ENCODE results near the gene TLX1. TPM values are rescaled to one million over a fixed set of nuclear protein-coding genes. Genes with fewer than 3 reads are reported as not detected.

TLX1 gene
- total RNA-seq, 2 experiments from 2014 or later: not detected

DNA sequence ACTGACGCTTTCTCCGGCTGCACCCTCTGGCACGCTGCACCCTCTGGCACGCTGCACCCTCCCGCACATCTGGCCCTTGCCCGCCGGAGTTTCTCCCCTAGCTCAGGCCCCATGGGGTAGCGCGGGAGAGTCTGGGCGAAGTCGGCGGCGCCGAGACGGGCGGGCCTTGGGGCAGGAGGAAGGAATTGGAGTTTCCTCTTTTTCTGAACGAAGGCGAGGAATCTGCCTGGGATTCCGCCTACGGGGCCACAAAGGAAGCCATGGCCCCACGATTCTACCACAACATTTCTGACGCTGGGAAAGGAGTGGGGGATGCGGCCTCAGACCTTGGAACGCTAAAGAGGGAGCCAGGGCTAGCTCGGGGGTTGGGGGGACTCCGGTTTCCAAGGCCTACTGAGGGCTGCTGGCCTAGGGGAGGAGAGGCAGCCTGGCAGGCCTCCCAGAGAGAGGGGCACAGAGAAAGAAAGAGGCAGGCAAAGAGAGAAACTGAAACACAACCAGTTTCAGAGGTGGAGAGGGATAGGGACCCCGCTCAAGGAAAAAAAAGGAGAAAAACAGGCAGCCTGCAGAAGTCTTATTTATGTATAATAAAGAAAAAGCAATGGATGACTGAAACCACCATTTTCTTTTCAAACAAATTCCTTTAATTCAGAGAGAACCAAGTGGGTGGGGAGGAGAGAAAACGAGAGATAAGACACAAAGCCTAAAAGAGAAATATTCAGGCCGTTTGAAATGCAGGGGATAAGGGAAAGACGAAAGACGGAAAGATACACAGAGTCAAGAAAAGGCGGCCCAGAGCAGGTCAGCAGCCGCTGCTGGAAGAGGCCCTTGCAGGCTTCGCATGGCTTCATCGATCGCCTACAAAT lies 4.3 kb downstream of the TLX1 start:
- POLR2A ChIA-PET: no interaction called here
- Mint-ChIP-seq H3K9me3 (no peaks in the 10 kb centered on the region), H3K27me3 (peaks cover 89% of the 10 kb centered on the region), H3K4me1 (ENCODE audit: low read depth) (peaks cover 48% of the 10 kb centered on the region), H3K36me3 (ENCODE audit: low read depth) (no peaks in the 10 kb centered on the region), H3K4me3 (peak overlapping the region; percentile 34), H3K27ac (no peak overlapping the region)
- no peaks in the 10 kb centered on the region for H3K36me3 ChIP-seq (ENCODE audit: insufficient read depth, low read length)
- H3K9me3 ChIP-seq (ENCODE audit: control insufficient read depth in 1 of 2, insufficient read depth in 1 of 2, low read length in 2 of 2): peaks cover 0 to 43% of the 10 kb centered on the region in 2 experiments
- DNase-seq (peak in 1 of 14 experiments; percentile 16), ATAC-seq (ENCODE audit: poor library complexity) (no peak)
- intact Hi-C loops (cut with DNase I, micrococcal nuclease): no loop called here
- peaks cover 84 to 99% of the 10 kb centered on the region in 2 experiments for H3K27me3 ChIP-seq (ENCODE audit: control insufficient read depth in 1 of 2, insufficient read depth in 2 of 2, low read length in 2 of 2)
- H3K4me1 ChIP-seq (ENCODE audit: insufficient read depth, low read length): peaks cover 60% of the 10 kb centered on the region
- peak overlapping the region; percentile 1 for H3K4me3 ChIP-seq (ENCODE audit: low read length)
- no peak overlapping the region for H3K27ac ChIP-seq (ENCODE audit: low read depth in 1 of 2, low read length in 2 of 2)
- CTCF ChIA-PET: no interaction called here
- TF ChIP-seq, protein P1, sequence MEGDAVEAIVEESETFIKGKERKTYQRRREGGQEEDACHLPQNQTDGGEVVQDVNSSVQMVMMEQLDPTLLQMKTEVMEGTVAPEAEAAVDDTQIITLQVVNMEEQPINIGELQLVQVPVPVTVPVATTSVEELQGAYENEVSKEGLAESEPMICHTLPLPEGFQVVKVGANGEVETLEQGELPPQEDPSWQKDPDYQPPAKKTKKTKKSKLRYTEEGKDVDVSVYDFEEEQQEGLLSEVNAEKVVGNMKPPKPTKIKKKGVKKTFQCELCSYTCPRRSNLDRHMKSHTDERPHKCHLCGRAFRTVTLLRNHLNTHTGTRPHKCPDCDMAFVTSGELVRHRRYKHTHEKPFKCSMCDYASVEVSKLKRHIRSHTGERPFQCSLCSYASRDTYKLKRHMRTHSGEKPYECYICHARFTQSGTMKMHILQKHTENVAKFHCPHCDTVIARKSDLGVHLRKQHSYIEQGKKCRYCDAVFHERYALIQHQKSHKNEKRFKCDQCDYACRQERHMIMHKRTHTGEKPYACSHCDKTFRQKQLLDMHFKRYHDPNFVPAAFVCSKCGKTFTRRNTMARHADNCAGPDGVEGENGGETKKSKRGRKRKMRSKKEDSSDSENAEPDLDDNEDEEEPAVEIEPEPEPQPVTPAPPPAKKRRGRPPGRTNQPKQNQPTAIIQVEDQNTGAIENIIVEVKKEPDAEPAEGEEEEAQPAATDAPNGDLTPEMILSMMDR (IDR thresholded peaks at IDR 0.05): no peak

DNA sequence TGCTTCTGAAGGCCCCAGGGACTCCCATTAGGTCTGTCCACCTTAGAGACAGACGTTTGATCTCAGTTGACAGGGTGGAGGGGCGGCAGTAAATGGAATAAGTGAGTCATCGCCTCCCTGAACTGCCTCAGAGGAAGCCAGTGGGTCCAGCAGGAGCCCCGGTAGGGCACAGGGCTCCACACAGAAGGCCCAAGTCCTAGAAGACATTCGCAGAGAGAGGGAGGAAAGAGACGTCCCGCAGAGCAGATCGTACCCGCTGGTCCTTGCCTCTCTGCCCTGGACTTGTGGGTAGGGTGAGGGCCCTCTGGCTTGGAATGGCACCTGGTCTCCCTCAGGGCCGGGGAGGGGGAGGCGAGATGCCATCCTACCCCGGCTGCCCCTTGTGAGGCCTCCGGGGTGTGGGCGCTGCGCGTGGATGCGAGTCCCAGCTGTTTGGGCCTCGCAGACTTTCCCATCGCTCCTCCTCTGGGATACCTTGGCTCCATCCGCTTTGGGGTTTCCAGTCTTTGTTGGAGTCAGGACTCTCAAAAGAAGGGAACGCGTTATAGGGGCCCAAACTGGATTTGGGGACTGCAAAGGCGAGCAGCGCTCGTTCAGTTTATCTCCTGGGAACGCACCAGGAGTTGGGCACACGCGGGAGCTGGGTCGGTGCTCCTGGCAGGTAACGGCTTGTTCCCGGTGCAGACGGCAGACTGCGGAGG lies 5.1 kb downstream of the TLX1 start:
- H3K4me3 ChIP-seq (ENCODE audit: low read length): no peak overlapping the region
- H3K4me1 ChIP-seq (ENCODE audit: insufficient read depth, low read length): peaks cover 60% of the 10 kb centered on the region
- H3K27me3 ChIP-seq (ENCODE audit: control insufficient read depth in 1 of 2, insufficient read depth in 2 of 2, low read length in 2 of 2): peaks cover 84 to 99% of the 10 kb centered on the region in 2 experiments
- peaks cover 0 to 49% of the 10 kb centered on the region in 2 experiments for H3K9me3 ChIP-seq (ENCODE audit: control insufficient read depth in 1 of 2, insufficient read depth in 1 of 2, low read length in 2 of 2)
- Mint-ChIP-seq H3K36me3 (ENCODE audit: low read depth) (no peaks in the 10 kb centered on the region), H3K27me3 (peaks cover 89% of the 10 kb centered on the region), H3K4me1 (ENCODE audit: low read depth) (peaks cover 48% of the 10 kb centered on the region), H3K9me3 (no peaks in the 10 kb centered on the region), H3K4me3 (peak overlapping the region; percentile 34), H3K27ac (no peak overlapping the region)
- ChIA-PET POLR2A (no interaction called here), CTCF (no interaction called here)
- H3K27ac ChIP-seq (ENCODE audit: low read depth in 1 of 2, low read length in 2 of 2): no peak overlapping the region
- intact Hi-C loops (cut with DNase I, micrococcal nuclease): no loop called here
- DNase-seq: no peak
- TF ChIP-seq, protein P1 (IDR thresholded peaks at IDR 0.05): no peak
- H3K36me3 ChIP-seq (ENCODE audit: insufficient read depth, low read length): no peaks in the 10 kb centered on the region
- no peak for ATAC-seq (ENCODE audit: poor library complexity)

DNA sequence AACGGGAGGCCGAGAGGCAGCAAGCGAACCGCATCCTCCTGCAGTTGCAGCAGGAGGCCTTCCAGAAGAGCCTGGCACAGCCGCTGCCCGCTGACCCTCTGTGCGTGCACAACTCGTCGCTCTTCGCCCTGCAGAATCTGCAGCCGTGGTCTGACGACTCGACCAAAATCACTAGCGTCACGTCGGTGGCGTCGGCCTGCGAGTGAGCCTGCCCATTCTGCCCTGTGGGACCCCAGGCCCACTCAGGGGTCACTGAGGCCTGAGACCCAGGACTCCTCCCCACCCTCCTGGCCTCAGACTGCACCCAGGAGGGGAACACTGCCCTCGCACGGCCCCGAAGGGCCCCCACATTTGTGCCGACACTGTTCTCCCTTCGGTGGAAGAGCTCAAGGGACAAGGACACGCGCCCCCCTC lies 5.6 kb downstream of the TLX1 start:
- peaks cover 57% of the 10 kb centered on the region for H3K4me1 ChIP-seq (ENCODE audit: insufficient read depth, low read length)
- POLR2A ChIA-PET: no interaction called here
- intact Hi-C loops (cut with DNase I, micrococcal nuclease): no loop called here
- no peak overlapping the region for H3K27ac ChIP-seq (ENCODE audit: low read depth in 1 of 2, low read length in 2 of 2)
- TF ChIP-seq, protein P1 (IDR thresholded peaks at IDR 0.05): no peak
- ATAC-seq (ENCODE audit: poor library complexity) (no peak), DNase-seq (no peak)
- peaks cover 0 to 52% of the 10 kb centered on the region in 2 experiments for H3K9me3 ChIP-seq (ENCODE audit: control insufficient read depth in 1 of 2, insufficient read depth in 1 of 2, low read length in 2 of 2)
- no peak overlapping the region for H3K4me3 ChIP-seq (ENCODE audit: low read length)
- no peaks in the 10 kb centered on the region for H3K36me3 Mint-ChIP-seq (ENCODE audit: low read depth)
- H3K4me3 Mint-ChIP-seq: no peak overlapping the region
- no peaks in the 10 kb centered on the region for H3K36me3 ChIP-seq (ENCODE audit: insufficient read depth, low read length)
- peaks cover 90 to 99% of the 10 kb centered on the region in 2 experiments for H3K27me3 ChIP-seq (ENCODE audit: control insufficient read depth in 1 of 2, insufficient read depth in 2 of 2, low read length in 2 of 2)
- CTCF ChIA-PET: no interaction called here
- H3K4me1 Mint-ChIP-seq (ENCODE audit: low read depth): peaks cover 48% of the 10 kb centered on the region
- no peak overlapping the region for H3K27ac Mint-ChIP-seq
- no peaks in the 10 kb centered on the region for H3K9me3 Mint-ChIP-seq
- peaks cover 93% of the 10 kb centered on the region for H3K27me3 Mint-ChIP-seq

All from CD4-positive, alpha-beta T cell (primary cell).